Raji (cell line): Measurements from ENCODE around the gene FOLR2.

ENCODE experiments used
- POLR2A ChIP-seq: IDR thresholded peaks from 2 replicates; pipeline ENCODE4 v1.6.1; 2011; ENCODE audit warnings: low read depth, low read length, control low read depth; ENCODE audit not compliant: insufficient read depth

Gene FOLR2

GRCh38 chr11:72208281-72208680 is 8.3 kb upstream of the FOLR2 start:
- TF ChIP-seq POLR2A, result no peak

- no peak for TF ChIP-seq POLR2A
These were observed 7.5 kb upstream of the FOLR2 start for GRCh38 chr11:72209101-72209500.

GRCh38 chr11:72217841-72218240 is 1.2 kb downstream of the FOLR2 start:
- TF ChIP-seq POLR2A, result no peak

GRCh38 chr11:72218251-72218745 is 1.7 kb downstream of the FOLR2 start:
- no peak for TF ChIP-seq POLR2A

GRCh38 chr11:72220696-72221363 is 4.2 kb downstream of the FOLR2 start:
- peak; percentile 43 for TF ChIP-seq POLR2A

- TF ChIP-seq POLR2A, result 0 out of 2 replicates have a peak, but pooled peaks have one; percentile 14
These were observed 4.9 kb downstream of the FOLR2 start for GRCh38 chr11:72221386-72222075.

GRCh38 chr11:72222106-72222891 is 5.7 kb downstream of the FOLR2 start:
- TF ChIP-seq POLR2A, result no peak

GRCh38 chr11:72222907-72223614 is 6.5 kb downstream of the FOLR2 start:
- TF ChIP-seq POLR2A, result peak; percentile 67

- TF ChIP-seq POLR2A, result no peak; the same call in 1 of the 2 replicates
These were observed 7.3 kb downstream of the FOLR2 start for GRCh38 chr11:72223615-72224563.

- peak; percentile 39 for TF ChIP-seq POLR2A
These were observed 8.2 kb downstream of the FOLR2 start, which contains the start of gene INPPL1 for GRCh38 chr11:72224564-72225410. TSS of gene INPPL1 (plus strand) at chr11:72224767. CDS start at chr11:72224985, 218 bp downstream.

GRCh38 chr11:72225411-72225951 is 8.9 kb downstream of the FOLR2 start:
- peak; percentile 17 for TF ChIP-seq POLR2A

GRCh38 chr11:72226701-72227100 is 10.1 kb downstream of the FOLR2 start:
- TF ChIP-seq POLR2A, result no peak

GRCh38 chr11:72227316-72228228 is 11.0 kb downstream of the FOLR2 start:
- TF ChIP-seq POLR2A, result no peak
